C4-2B (cell line): ENCODE measurements around the gene CCR4.

Experiments
- ZFX ChIP-seq: fragments of 450-650 bp; IDR thresholded peaks from 2 replicates; pipeline ENCODE4 v1.6.1; 2017
- TF ChIP-seq, protein P1 (sequence below): fragments of 450-650 bp; conservative IDR thresholded peaks from 2 replicates; pipeline ENCODE4 v1.5.1; 2017; ENCODE audit warnings: mild to moderate bottlenecking

DNA sequence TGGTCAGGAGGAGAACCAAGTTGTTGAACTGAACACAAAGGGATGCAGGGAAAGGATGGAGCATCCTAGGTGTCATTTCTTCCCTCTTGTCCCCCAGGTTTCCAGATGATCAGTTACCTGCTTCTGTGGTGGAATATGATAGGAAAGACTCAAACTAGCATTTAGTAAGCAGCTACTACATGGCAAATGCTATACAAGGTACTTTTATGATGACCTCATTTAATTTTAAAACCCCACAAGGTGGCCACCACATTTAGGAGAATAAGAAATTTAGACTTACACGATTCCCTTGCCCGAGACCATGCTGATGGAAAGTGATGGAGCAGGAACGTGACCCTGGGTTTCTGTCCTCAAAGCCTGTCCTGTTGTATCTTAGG is 40.9 kb downstream of the CCR4 start:
- TF ChIP-seq, protein P1, sequence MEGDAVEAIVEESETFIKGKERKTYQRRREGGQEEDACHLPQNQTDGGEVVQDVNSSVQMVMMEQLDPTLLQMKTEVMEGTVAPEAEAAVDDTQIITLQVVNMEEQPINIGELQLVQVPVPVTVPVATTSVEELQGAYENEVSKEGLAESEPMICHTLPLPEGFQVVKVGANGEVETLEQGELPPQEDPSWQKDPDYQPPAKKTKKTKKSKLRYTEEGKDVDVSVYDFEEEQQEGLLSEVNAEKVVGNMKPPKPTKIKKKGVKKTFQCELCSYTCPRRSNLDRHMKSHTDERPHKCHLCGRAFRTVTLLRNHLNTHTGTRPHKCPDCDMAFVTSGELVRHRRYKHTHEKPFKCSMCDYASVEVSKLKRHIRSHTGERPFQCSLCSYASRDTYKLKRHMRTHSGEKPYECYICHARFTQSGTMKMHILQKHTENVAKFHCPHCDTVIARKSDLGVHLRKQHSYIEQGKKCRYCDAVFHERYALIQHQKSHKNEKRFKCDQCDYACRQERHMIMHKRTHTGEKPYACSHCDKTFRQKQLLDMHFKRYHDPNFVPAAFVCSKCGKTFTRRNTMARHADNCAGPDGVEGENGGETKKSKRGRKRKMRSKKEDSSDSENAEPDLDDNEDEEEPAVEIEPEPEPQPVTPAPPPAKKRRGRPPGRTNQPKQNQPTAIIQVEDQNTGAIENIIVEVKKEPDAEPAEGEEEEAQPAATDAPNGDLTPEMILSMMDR, result no peak
- no peak for TF ChIP-seq ZFX
